SJCRH30 (cell line): Measurements from ENCODE around the gene DMAC1. TPM values are rescaled to one million over a fixed set of nuclear protein-coding genes. Genes with fewer than 3 reads are reported as not detected.

Experiments used
- DNase-seq, 2 experiments: peaks; one replicate each; pipeline ENCODE4 v3.0.0-alpha.2; 2015 to 2020
- H3K27ac ChIP-seq: fragments of 250-450 bp; sonication (Bioruptor Pico); 2 replicates; pipeline ENCODE4 v1.5.1; 2020; ENCODE audit warnings: mild to moderate bottlenecking, moderate library complexity
- H3K27me3 ChIP-seq: fragments of 250-450 bp; sonication (Bioruptor Pico); 2 replicates; pipeline ENCODE4 v1.5.1; 2020; ENCODE audit warnings: mild to moderate bottlenecking, moderate library complexity
- H3K36me3 ChIP-seq: fragments of 250-450 bp; sonication (Bioruptor Pico); 2 replicates; pipeline ENCODE4 v1.5.1; 2020; ENCODE audit warnings: mild to moderate bottlenecking, moderate library complexity
- H3K4me1 ChIP-seq: fragments of 250-450 bp; sonication (Bioruptor Pico); 2 replicates; pipeline ENCODE4 v1.5.1; 2020; ENCODE audit warnings: mild to moderate bottlenecking, moderate library complexity
- H3K4me3 ChIP-seq: fragments of 250-450 bp; sonication (Bioruptor Pico); 2 replicates; pipeline ENCODE4 v1.5.1; 2020; ENCODE audit warnings: mild to moderate bottlenecking, moderate library complexity
- H3K9me3 ChIP-seq: fragments of 250-450 bp; sonication (Bioruptor Pico); replicated peaks from 2 replicates; pipeline ENCODE4 v1.5.1; 2020; ENCODE audit warnings: mild to moderate bottlenecking, moderate library complexity
- total RNA-seq: library from RNA; depleted of rRNA; stranded (reverse); fragments of >200 nt; shearing (Covaris generic); gene quantifications from 2 replicates; pipeline ENCODE4 v1.2.3, GENCODE V29; 2014

Gene DMAC1
- total RNA-seq, 1 experiment from 2014 or later = 15.0 TPM

DNA sequence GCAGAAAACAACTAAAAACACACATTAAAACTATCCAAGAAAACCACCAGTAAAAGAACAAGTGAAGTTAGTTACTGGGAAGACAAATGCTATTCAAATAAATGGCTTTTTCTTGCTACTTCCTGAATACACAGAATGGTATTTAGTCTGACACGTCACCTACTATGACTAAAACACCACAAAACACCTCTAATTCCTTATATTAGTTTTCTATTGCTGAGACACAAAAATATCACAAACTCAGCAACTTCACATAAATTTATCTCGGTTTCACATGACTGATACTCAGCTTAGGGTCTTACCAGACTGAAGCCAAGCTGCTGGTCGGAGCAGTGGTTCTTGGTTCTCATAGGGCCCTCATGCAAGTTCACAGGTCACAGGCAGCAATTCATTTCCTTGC is 5.4 kb downstream of the DMAC1 start:
- DNase-seq = no peak
- H3K9me3 ChIP-seq = no peaks in the 10 kb centered on the region
- H3K36me3 ChIP-seq = peaks cover 8% of the 10 kb centered on the region; the same call in 1 of the 2 replicates
- no peak overlapping the region for H3K4me3 ChIP-seq
- no peaks in the 10 kb centered on the region for H3K27me3 ChIP-seq
- H3K4me1 ChIP-seq = peaks cover 4% of the 10 kb centered on the region; the same call in 1 of the 2 replicates
- no peak overlapping the region for H3K27ac ChIP-seq

DNA sequence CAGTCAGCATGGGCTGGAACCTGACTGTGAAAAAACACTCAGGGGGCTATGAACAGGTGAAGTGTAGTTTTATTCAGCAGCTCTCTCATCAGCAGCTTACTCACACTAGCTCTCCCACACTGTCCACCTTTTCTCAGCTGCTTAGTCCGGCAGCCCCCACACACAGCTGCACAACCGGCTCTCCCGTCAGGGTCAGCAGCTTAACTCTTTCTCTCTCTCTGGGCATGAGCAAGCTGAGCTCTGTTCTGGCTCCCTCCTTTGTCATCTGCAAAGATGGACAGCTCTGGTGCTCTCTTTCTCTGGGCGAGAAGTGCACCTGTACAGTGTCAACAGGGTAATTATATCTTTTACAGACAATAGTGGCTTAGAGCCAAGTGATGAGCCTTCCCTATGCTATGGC is 8.2 kb downstream of the DMAC1 start:
- Histone ChIP-seq H3K9me3 (no peaks in the 10 kb centered on the region), H3K4me1 (no peaks in the 10 kb centered on the region), H3K36me3 (peaks cover 8% of the 10 kb centered on the region; the same call in 1 of the 2 replicates), H3K27ac (no peak overlapping the region), H3K27me3 (no peaks in the 10 kb centered on the region), H3K4me3 (no peak overlapping the region)
- no peak for DNase-seq

DNA sequence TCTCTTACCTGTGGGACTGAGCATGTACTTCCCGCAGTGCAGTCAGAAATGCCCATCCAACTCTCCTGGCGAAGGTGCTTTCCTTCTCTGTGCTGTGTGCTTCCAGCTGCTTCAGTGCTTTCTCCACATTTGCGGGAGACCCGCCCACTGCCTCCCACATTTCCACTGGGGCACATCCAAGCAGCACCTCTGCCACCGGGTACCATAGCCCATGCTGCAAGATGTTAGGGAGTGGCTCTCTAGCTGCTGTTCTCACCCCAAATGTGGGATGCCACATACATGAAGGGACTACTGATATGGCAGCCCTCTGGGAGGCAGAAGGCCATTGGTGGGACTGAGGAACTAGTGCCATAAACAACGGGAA is 8.8 kb downstream of the DMAC1 start:
- Histone ChIP-seq H3K27ac (no peak overlapping the region), H3K9me3 (no peaks in the 10 kb centered on the region), H3K4me1 (no peaks in the 10 kb centered on the region), H3K4me3 (no peak overlapping the region), H3K36me3 (peaks cover 8% of the 10 kb centered on the region; the same call in 1 of the 2 replicates), H3K27me3 (no peaks in the 10 kb centered on the region)
- no peak for DNase-seq

DNA sequence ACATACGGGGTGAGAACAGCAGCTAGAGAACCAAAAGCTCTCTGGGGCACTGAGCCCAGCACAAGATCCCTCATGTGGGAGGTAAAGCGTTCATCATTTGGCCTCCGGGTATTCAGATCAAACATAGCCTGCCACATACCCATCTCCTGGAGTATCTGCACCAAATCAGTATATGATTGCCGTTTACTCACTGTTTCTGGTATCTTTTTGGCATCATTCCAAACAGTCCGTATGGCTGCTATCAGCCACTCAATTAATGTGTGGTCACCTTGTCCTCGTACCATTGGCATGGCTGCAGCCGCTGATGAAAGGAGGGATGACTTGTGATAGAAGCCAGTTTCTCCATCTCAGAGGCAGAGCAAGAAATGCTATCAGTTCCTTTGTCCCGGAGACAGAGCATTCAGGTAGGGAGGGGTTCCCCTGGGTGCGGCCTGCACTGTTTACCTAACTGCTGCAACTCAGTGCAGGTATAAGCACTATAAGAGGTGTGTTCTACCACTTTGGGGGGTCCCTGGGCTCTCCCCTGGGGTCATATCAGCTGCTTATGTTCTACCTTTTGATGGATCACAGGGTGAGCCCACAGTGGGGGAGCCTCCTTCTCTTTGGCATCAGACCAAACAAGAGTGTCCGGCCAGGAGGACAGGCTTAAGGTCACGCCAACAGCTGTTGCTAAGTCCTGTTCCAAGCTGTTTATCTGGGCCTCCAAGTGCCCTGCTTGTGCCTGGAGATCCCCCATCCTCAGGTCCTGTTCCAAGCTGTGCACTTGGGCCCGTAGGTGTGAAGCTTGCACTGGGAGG is 9.4 kb downstream of the DMAC1 start:
- DNase-seq = no peak
- Histone ChIP-seq H3K4me1 (no peaks in the 10 kb centered on the region), H3K36me3 (peaks cover 8% of the 10 kb centered on the region; the same call in 1 of the 2 replicates), H3K27me3 (no peaks in the 10 kb centered on the region), H3K4me3 (no peak overlapping the region), H3K27ac (no peak overlapping the region), H3K9me3 (no peaks in the 10 kb centered on the region)

DNA sequence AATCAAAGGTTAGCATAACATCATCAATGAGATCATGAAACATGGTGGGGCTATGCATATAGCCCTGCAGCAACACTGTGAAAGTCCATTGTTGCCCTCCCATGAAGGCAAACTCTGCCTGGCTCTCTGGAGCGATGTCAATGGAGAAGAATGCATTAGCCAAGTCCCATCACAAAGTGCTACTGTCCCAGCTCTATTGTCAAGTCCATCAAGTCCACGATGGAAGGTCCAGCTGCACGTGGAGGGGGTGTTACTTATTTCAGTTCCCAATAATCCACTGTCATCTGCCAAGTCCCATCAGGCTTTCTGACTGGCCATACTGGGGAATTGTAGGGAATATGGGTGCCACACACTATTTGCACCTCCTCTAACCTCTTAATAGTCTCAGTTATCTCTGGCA is 10.8 kb downstream of the DMAC1 start:
- no peaks in the 10 kb centered on the region for H3K4me1 ChIP-seq
- H3K27me3 ChIP-seq = no peaks in the 10 kb centered on the region
- H3K9me3 ChIP-seq = no peaks in the 10 kb centered on the region
- peaks cover 4% of the 10 kb centered on the region; the same call in 1 of the 2 replicates for H3K36me3 ChIP-seq
- no peak overlapping the region for H3K4me3 ChIP-seq
- DNase-seq = no peak
- no peak overlapping the region for H3K27ac ChIP-seq

DNA sequence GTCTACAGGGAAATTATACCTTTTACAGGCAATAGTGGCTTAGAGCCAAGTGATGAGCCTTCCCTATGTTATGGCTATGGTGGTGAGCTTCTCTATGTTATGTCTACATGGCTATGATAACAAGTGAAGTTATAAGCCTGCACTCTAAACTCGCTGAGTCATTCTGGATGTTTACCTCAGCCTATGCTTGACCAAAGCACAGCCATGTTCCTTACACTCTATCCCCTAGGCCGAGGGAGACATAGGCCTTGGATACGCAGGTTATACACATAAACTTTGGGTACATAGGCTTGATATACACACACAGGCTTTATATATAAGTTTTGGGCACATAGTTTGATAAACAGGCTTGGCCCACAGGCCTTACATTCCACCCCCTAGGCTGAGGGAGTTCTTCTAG is 13.8 kb downstream of the DMAC1 start:
- no peaks in the 10 kb centered on the region for H3K4me1 ChIP-seq
- no peak overlapping the region for H3K4me3 ChIP-seq
- H3K36me3 ChIP-seq = no peaks in the 10 kb centered on the region
- H3K27me3 ChIP-seq = no peaks in the 10 kb centered on the region
- DNase-seq = no peak
- H3K27ac ChIP-seq = no peak overlapping the region
- H3K9me3 ChIP-seq = no peaks in the 10 kb centered on the region

DNA sequence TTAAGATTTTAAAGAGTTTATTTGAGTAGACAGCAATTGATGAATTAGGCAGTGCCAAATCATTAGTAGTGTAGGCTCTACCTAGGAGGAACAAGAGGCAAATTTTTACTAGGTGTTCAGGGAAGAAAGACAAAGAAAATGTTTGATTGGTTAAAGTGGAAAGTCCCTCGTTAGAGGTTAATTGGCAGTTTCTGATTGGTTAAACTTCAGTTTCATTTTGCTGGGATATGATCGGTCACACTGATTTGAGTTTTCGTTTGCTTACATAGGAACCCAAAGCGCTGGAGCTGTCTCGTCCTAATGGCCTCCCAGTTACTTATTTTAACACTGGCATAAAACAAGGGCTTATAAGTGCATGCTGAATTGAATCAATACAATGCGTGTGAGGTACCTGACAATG is 15.1 kb downstream of the DMAC1 start:
- Histone ChIP-seq H3K36me3 (no peaks in the 10 kb centered on the region), H3K4me3 (no peak overlapping the region), H3K27ac (no peak overlapping the region), H3K27me3 (no peaks in the 10 kb centered on the region), H3K4me1 (no peaks in the 10 kb centered on the region), H3K9me3 (no peaks in the 10 kb centered on the region)
- DNase-seq = no peak

DNA sequence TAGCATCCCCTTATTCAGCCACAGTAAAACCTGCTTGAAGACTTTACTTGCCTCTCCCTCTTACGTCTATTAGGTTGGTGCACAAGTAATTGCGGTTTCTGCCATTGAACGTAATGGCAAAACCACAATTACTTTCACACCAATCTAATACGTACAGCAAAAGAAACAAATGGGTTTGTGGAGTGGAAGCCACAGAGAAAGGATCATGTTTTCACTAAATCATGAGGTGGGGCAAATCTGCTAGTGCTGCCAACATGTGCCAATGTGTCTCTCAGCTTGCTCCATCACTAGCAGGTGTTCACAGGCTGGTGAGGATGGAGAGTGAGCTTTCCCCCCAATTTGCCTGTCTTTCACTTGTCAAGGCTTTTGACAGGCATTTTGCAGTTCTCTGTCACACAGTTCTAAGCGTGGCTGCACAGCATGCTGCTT is 15.9 kb downstream of the DMAC1 start:
- Histone ChIP-seq H3K36me3 (no peaks in the 10 kb centered on the region), H3K9me3 (no peaks in the 10 kb centered on the region), H3K4me3 (no peak overlapping the region), H3K27me3 (no peaks in the 10 kb centered on the region), H3K27ac (no peak overlapping the region), H3K4me1 (no peaks in the 10 kb centered on the region)
- no peak for DNase-seq

DNA sequence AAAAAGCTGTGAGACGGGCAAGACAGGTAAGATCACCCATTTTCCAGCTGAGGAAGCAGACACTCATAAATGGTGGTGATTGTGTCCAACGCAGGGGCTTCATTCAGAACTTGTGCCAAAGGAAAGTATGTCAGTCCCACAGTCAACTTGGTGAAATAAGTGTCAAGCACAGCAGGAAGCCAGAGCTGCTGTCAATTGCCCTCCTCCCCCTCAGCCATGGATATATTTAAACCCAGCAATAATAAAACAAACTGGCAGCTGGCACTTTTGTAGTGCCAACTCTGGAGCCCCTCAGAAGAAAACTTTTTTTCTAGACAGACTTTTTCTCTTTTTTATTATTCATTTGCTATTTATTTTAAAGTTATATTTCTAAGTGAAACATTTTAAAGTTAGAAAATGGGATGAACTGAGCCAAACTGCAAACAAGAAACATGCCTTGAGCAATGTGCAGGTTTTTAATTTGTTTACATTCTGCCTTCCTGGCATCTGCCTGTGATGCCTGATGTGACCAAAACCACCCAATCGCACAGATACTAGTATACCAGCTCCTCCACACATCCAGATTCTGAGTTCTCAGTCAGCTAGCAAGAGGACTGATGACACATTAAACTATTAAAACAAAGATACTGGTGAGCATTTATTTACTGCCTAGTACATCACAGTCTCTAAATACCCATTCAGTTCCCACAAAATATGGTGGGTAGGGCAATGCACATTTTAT is 17.0 kb downstream of the DMAC1 start:
- H3K9me3 ChIP-seq = no peaks in the 10 kb centered on the region
- no peaks in the 10 kb centered on the region for H3K36me3 ChIP-seq
- DNase-seq = no peak
- H3K4me1 ChIP-seq = no peaks in the 10 kb centered on the region
- H3K4me3 ChIP-seq = no peak overlapping the region
- H3K27me3 ChIP-seq = no peaks in the 10 kb centered on the region
- H3K27ac ChIP-seq = no peak overlapping the region

DNA sequence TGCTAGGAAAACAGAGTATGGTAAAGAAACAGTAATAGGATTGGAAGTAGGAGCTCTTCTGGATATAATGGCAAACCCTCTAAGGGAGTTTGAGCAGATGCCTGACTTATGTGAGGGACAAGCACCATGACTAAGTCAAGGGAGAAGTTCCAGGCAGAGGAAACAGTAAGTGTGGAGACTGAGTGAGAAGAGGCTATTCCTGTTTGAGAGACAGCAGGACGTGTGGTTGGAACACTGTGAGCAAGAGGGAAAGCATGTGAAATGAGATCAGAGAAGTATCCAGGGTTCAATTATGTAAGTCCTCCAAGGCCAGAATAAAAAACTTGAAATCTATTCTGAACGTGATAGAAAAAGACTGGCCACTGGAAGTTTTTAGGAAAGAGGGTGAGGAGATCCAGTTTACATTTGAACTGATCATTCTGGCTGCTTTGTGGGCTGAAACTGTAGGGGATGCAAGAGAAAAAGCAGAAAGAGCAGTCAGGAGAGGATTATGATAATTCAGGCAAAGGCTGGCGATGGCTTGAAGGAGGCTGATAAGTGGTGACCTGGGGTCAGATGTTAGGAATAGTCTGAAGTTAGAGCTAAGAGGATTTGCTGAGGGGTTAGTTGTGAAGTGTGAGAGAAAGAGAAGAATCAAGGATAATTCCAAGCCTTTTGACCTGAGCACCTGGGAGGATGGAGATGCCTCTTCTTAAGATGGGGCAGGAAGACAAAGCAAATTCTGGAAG is 19.2 kb downstream of the DMAC1 start:
- DNase-seq = no peak
- Histone ChIP-seq H3K27me3 (no peaks in the 10 kb centered on the region), H3K4me1 (no peaks in the 10 kb centered on the region), H3K4me3 (no peak overlapping the region), H3K27ac (no peak overlapping the region), H3K9me3 (no peaks in the 10 kb centered on the region), H3K36me3 (no peaks in the 10 kb centered on the region)

DNA sequence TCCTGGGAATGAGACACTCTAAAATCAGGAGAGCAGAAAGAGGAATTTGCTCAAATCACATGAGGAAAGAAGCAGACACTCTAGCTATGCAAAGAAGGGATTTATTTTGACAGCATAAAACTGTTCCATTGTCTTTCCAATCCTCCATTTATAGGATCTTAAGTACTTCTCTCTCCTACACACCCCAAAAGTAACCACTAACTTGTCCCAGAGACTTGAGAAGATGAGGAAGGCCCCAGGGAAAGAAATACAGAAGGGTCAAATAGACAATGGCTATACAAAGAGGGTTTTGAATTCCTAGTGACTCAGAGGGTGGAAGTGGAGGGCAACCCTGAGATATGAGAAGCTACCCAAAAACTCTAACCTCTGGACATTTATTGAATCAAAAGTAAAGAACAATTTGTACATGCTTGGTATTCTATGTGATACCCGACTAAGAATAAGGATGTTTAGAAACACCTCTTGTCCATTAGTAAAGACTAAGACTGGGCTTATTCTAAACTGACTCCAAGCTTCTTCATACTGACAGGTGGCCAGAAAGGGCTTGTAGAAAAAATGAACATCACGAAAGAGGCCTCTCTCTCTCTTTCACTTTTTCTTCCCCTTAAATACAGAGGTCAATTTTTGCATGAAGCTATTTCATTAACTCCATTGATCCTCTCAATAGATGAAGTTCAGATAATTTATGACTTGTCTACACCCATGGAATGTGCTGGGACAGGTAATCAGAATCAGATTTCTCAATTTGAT is 20.6 kb downstream of the DMAC1 start:
- Histone ChIP-seq H3K36me3 (no peaks in the 10 kb centered on the region), H3K9me3 (no peaks in the 10 kb centered on the region), H3K27ac (no peak overlapping the region), H3K27me3 (no peaks in the 10 kb centered on the region), H3K4me1 (no peaks in the 10 kb centered on the region), H3K4me3 (no peak overlapping the region)
- DNase-seq = no peak

DNA sequence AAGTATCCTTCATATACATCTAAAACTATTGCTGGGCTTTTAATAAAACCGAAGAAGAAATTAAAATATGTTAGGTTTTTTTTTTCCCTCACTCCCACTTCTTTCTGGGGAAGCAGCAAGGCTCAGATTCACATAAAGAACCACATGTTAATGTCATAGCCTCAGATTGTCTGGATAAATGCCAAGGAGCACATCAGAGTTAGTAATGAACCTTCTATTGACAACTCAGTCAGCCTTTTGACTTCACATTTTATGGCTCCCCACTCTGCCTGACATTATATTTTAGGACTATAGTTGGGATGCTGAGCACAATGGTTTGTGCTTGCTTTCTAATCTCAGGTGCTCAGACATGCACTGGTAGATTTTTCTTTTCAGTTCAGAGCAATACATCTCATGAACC is 21.8 kb downstream of the DMAC1 start:
- Histone ChIP-seq H3K27me3 (no peaks in the 10 kb centered on the region), H3K9me3 (no peaks in the 10 kb centered on the region), H3K4me3 (no peak overlapping the region), H3K27ac (no peak overlapping the region), H3K4me1 (no peaks in the 10 kb centered on the region), H3K36me3 (no peaks in the 10 kb centered on the region)
- peak in 1 of 2 experiments; percentile 9 for DNase-seq

DNA sequence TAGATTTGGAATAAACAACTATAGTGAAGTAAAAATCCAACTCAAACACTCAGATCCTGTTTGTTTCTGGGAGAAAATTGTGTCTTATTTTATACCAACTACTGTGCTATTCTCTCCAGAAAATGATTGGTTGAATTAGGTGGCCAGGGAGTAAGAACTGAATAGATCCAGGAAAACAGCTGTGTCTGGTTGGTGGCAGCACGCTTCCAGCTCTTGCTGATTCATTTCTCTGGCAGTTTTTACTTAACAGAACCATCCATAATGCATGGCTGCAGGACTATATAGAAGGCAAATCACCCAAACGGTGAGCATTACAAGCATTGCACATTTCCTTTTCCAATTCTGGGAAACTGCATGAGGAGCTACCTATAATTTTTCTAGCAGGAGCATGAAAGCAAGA is 29.5 kb downstream of the DMAC1 start:
- Histone ChIP-seq H3K36me3 (no peaks in the 10 kb centered on the region), H3K4me3 (no peak overlapping the region), H3K9me3 (no peaks in the 10 kb centered on the region; the same call in 1 of the 2 replicates), H3K27me3 (no peaks in the 10 kb centered on the region), H3K4me1 (peaks cover 21% of the 10 kb centered on the region), H3K27ac (peak overlapping the region; percentile 59)
- peak; percentile 9 to 54 for DNase-seq

DNA sequence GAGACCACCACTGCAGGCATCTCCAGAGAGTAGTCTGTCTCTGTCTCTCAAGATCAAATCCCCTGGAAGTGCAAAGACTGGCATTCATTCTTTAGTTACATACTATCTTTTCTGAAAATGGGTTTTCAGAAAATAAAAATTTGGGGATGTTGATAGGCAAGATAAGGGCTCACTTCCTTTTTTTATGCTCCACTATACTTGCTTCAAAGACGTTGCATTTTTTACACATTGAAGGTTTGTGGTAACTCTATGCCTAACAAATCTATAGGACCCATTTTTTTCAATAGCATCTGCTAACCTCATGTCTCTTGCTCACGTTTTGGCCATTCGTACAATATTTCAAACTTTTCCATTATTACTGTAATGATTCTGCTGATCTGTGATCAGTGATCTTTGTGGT is 37.0 kb downstream of the DMAC1 start:
- DNase-seq = no peak
- H3K36me3 ChIP-seq = no peaks in the 10 kb centered on the region
- H3K4me1 ChIP-seq = peaks cover 4% of the 10 kb centered on the region; the same call in 1 of the 2 replicates
- no peak overlapping the region for H3K4me3 ChIP-seq
- H3K27me3 ChIP-seq = no peaks in the 10 kb centered on the region
- H3K27ac ChIP-seq = no peak overlapping the region
- H3K9me3 ChIP-seq = no peaks in the 10 kb centered on the region
